HTERT RPE-1 (cell line): ENCODE results near the gene ACP6.
"Not testable (repeated sequence)": the region's sequence is repeated elsewhere in the genome, so short reads cannot be mapped to it uniquely, and the experiment has no call there.

ENCODE experiments used
- in situ Hi-C: fragments of 300-500 bp; cut with MboI; formaldehyde crosslinking; loops from 4 replicates; pipeline ENCODE4 v1.14.3; 2020; ENCODE audit warnings: low sequenced_read_pairs

Gene ACP6

DNA sequence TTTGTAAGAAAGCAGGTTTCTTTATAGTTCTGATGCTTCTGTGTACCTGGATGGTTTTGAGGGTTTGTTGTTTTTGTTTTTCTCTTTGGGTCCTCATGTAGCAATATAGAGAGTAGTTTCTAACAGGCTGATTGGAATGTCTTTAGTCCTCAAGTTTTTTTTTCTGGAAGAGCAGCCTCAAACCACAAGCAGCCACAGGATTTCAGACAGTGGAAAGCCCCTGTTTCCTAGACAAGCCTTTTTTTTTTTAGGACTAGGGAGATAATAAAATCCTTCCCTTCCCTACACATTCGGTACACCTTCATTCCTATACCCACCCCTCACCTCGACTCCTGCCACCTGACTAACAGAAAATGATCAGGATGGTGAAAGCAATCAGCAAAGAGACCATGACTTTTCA is 47.6 kb downstream of the ACP6 start:
- in situ Hi-C loops, result no loop called here

DNA sequence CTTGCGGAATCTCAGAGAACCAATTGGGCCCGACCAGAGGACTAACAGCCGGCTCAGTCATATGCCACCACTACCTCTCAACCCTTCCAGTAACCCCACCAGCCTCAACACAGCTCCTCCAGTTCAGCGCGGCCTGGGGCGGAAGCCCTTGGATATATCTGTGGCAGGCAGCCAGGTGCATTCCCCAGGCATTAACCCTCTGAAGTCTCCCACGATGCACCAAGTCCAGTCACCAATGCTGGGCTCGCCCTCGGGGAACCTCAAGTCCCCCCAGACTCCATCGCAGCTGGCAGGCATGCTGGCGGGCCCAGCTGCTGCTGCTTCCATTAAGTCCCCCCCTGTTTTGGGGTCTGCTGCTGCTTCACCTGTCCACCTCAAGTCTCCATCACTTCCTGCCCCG is 49.8 kb downstream of the ACP6 start:
- in situ Hi-C loops, result no loop called here

DNA sequence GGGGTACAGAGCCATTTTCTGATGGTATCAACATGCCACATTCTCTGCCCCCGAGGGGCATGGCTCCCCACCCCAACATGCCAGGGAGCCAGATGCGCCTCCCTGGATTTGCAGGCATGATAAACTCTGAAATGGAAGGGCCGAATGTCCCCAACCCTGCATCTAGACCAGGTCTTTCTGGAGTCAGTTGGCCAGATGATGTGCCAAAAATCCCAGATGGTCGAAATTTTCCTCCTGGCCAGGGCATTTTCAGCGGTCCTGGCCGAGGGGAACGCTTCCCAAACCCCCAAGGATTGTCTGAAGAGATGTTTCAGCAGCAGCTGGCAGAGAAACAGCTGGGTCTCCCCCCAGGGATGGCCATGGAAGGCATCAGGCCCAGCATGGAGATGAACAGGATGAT is 50.6 kb downstream of the ACP6 start:
- in situ Hi-C loops, result no loop called here

DNA sequence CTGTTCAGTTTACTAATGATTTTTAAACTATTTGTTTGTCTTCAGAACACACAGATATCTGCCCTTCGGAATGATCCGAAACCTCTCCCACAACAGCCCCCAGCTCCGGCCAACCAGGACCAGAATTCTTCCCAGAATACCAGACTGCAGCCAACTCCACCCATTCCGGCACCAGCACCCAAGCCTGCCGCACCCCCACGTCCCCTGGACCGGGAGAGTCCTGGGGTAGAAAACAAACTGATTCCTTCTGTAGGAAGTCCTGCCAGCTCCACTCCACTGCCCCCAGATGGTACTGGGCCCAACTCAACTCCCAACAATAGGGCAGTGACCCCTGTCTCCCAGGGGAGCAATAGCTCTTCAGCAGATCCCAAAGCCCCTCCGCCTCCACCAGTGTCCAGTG is 51.6 kb downstream of the ACP6 start:
- in situ Hi-C loops, result no loop called here

DNA sequence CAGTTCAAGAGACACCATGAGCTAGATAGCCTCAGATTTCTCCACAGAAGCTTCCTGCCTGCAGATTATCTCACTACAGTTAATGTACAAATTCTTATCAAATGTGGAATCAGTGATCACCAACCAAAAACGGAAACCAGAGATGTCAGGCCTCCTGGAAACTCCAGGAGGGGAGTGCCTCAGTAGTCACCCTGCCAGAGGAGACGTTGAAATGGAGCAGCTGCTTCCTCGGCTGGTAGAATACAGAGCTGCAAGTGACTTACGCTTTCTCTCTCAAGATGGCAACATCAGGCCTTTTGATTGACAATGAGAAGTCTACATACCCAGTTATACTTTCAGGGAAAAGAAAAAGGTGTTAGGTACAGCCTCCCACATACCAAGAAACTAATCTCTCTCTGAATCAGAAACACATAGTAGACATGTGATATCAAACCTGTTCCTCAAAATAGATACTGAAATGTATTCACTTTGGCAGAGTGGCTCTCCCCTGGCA is 52.2 kb downstream of the ACP6 start:
- in situ Hi-C loops, result no loop called here

DNA sequence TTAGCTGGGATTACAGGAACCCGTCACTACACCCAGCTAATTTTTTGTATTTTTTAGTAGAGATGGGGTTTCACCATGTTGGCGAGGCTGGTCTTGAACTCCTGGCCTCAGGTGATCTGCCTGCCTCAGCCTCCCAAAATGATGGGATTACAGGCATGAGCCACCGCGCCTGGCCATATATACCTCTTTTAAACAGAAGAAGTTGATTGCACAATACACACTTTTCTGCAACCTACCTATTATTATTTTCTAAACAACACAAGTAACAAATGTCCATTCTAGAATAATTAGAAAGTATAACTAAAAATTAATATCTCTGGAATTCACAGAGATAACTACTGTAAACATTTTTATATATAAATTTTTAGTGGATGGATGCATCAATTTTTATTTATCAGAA is 55.4 kb downstream of the ACP6 start:
- in situ Hi-C loops, result not testable (repeated sequence)

DNA sequence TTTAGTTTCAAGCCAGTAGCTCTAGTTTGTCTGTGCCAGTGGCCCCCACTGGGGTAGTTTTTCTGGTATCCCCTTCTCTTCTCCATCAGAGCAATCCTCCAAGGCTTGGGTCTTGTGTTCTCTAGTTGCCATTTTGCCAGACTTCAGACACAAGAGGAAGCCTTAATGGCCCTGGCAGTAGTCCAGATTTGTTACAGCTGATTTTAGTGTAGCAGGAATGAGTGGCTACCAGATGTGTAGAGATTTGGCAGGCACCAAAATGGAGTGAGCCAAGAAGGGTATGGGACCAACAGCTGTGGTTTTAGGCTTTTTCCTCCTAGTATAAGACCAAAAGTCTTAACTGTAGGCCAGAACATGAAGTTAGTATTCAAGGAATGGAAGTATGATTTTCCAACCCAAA is 56.8 kb downstream of the ACP6 start:
- in situ Hi-C loops, result no loop called here

DNA sequence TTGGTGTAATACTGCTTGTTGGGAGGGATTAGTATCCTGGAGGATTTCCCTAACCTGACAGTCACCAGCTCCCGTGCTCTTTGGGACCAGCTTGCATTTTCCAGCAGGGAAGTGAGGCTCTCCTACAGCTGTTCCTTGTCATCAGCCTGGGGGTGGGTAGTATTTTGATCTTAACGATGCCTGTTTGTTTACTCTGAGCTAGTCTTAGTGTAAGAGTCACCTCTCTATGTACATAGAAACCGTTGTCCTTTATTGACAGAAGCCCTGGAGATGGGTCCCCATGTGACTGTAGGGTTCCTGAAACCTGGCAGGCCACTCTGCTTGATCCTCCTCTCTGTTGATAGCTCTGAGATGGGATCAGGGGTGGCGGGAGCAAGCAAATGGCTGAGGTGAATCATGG is 58.0 kb downstream of the ACP6 start:
- in situ Hi-C loops, result no loop called here

DNA sequence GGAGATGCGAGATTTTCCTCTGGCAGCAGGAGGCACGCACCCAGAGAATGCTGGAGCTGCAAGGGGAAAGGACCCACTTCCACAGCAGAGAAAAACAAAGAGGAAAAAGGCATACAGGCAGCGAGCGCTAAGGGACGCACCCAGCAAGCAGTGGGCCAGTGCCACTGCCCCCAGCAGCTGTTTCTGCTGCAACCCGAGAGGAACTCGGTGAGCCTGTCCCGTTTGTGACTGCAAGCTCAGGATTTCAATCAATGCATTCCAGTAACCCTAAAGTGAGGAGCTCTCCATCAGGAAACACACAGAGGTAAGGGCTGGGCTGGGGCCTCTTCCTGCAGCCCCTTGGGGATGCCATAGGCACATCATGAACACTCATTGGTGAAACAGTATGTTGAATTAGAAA is 58.7 kb downstream of the ACP6 start:
- in situ Hi-C loops, result no loop called here

DNA sequence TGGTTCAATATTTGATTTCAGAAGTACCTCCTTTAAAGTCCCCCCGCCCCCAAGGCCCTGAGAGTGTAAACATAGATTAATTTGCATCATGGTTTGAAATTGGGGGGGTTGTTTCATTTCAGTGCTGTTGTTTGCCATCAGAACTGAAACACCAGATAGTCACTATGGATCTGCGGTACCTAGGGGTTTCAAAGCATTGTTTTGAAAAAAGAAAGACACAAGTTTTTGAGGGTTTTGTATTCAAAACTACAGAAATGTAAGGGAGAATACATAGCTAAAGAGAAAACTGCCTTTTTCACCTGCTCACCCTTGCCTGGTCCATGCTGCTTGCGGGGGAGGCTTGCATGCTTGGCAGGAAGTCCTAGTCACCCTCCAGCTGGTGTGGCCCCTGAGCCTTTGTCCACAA is 59.3 kb downstream of the ACP6 start:
- in situ Hi-C loops, result no loop called here

DNA sequence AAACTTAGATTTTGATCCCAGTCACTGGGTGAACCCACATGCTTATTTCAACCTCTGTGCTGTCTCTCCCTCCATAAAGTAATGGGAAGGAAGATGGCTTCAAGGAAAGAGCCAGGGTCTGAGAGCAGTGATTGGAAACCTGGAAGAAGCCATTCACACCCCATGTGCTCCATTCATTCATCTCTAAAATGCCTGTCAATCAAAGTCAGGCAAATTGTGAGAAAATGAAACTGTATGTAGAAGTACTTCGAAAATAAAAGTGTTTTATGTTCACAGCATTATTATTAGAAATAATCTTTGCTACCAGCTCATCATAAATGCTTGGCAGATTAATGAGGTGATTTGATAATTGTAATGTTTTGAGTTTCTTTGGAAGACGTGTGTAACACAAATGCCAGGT is 61.0 kb downstream of the ACP6 start:
- in situ Hi-C loops, result no loop called here

DNA sequence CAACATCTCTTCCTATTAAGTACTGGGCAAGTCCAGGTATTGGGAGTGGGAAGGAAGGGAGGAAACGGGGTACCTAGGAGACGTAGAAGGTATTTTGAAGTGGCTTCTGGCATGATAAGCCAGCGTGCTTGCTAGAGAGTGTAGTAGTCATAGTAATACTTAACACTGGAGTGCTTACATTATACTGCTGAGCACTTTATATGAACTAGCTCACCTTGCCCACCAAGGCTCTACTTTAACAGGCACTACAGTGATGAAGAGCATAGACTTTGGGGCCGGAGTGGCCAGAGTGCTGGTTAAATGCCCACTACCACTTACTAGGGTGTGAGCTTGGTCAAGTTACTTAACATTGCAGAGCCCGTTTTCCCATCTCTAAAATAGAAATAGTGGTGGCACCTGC is 61.7 kb downstream of the ACP6 start:
- in situ Hi-C loops, result no loop called here

DNA sequence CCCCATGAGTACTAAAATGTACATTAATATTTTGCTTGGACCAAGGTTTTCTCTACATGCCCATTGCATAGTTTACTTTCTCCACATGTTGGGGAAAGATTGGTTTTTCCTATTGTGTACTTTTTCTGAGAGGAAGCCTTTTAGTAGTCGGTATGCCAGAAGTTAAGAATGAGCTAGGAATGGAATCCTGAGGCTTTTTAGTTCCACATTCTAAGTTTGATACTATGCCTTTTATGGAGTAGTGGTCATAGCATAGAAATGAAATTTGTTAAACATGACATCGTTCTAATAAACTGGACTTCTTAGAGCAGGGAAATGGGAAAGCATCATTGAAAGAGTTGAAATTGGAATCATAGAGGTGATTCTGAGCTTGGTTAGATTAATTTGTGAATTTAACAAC is 64.7 kb downstream of the ACP6 start:
- in situ Hi-C loops, result no loop called here

DNA sequence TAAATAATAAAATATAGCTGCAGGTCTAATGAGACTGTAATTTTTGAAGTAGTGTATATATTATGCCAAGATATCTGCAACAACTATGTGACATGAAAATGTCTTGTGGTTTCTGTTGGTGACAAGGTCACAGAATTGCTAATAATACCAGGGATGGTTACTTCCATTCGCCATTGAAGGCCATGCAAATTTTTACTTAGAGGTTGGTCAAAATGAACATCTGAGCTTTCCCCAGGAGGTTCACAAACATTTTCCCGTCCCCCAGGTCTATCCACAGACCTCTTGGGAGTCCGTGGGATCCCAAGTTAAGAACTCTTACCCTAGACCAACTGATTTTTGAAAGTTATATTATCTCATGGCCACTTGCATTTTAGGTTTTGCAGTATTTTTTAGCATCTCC is 66.3 kb downstream of the ACP6 start:
- in situ Hi-C loops, result no loop called here

DNA sequence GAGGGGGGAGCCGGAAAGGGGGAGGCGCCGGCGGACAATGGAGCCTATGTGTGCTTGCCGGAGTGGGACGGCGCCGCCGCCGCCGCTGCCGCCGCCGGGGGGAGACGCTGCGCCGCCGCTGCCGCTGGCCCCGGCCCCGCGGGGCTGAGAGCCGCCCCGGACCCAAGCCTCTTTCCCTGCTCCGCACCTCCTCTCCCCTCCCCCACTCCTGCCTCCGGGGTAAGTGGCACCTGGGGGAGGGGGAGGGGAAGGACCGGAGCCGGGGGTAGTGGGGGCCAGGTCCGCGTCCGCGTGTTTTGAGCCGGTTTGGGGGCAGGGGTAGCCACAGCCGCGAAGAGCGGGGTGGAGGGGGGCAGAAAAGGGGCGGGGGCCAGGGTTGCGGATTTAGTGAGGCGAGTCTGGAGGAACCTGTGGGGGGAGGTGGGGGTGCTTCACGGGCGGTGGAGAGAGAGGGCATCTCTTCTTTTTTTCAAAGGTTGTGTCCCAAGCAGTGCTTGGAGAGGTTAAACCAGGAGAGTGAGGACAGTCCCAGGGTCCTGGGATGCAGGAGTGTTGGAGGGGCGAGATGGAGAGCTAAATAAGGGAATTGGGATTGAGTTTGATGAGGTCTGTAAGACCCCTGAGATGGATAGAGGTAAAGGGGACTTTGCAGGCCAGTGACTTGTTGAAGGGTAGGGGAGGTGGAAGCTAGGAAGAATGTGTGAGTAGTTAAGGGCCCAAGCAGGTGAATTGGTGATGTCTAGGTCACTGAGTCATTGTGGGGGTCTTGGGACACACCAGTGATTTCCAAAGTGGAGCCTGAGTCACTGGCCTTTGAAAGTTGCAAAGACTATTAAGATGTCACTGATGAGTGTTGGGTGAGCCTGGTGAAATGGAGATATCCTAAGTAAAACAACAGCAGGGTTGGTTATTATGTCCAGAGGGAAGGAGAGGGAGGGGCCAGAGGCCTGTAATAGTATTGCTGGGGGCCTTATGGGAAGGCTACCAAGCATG is 69.9 kb downstream of the ACP6 start:
- in situ Hi-C loops, result no loop called here

DNA sequence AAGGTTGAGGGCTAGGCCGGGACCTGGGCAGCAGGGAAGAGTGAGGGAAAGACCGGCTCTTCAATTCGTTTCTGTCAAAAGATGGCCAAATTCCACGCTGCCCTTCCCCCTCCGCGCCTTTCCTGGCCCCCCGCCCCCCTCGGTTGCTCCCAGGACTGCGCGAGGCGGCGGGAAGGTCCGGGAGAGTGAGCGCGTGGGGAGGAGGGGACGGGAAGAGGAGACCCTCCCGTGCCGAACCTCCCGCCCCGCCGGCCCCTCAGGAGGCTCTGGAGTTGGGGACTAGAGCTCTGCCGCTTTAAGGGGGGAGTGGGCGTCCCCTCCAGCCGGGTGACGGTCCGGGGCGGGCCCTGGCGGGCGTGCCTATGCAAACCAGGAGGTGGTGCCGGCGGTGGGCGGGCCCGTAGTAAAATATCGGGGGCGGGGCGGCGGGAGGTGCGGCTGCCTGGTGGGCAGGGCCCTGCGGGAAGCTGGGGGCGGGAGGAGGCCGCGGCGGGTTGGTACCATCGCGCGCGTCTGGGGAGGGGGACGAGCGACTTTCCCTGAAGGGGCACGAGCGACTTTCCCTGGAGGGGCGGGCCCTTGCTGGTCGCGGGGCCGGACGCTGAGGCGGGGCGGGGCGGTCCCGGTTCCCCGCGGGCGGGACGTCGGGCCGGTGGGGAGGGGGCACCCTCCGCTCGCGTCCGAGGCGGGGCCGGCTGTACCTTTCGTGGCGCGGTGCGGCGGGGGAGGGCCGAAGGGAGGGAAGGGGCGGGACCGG is 70.8 kb downstream of the ACP6 start:
- in situ Hi-C loops, result no loop called here

DNA sequence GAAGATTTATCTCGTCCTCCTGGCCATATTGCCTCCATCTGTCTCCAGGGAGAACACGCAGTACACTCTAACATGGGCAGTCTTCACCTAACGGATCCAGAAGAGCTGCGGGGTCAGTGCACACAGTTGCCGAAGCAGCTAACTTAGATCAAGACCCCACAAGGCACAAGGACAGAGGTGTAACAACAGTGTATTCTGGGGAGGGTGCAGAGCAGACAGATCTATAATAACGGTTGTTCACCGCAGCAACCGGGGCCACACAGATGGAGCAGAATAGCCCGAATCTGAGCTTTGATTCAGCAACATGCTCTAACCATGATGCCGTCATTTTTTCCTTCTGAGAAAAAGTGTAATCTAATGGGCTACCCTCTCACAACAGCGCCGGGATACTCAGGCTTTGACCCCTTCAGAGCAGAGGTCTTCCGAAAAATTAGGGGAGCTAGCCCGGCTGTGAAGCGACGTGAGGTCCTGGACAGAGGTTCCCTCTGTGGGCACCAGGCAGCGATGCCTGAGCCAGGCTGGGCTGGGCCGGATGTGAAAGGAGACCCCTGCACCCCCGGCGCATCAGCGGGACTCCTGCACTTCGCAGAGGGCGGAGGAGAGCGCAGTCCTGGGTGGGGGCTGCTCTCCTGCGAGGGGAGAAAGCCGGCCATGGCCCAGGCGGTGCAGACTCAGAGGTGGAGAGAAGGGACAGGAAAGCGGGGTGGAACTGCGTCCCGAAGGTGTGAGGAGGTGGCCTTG is 71.5 kb downstream of the ACP6 start:
- in situ Hi-C loops, result no loop called here

DNA sequence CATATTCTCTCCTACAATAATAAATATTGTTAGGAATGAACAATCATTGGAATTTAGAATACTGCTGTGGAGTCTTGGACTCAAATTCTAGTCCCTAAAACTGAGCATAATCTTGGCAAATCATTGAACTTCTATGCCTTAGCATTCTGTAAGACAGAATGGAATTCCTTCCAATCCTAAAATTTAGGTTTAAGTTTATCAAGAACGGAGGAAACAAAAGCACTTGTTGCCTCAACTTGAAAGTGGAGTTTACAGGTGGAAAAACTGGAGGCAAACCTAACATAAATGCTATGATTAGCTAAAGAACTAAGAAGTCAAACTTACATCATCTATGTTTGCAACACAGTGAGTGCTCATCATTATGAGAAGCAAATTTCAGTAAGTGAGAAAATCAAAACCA is 73.3 kb downstream of the ACP6 start:
- in situ Hi-C loops, result no loop called here
